WERI-Rb-1 (cell line): ENCODE measurements around the gene RMND1.

ENCODE experiments used
- DNase-seq: peaks from one replicate; pipeline ENCODE4 v3.0.0-alpha.2; 2020
- H3K27ac ChIP-seq: fragments of 250-450 bp; sonication (Bioruptor Pico); 2 replicates; pipeline ENCODE4 v1.5.1; 2020; ENCODE audit warnings: mild to moderate bottlenecking, moderate library complexity
- H3K27me3 ChIP-seq: fragments of 250-450 bp; sonication (Bioruptor Pico); 2 replicates; pipeline ENCODE4 v1.5.1; 2021; ENCODE audit warnings: mild to moderate bottlenecking, low read depth, moderate library complexity; ENCODE audit not compliant: insufficient read depth, severe bottlenecking
- H3K36me3 ChIP-seq: fragments of 250-450 bp; sonication (Bioruptor Pico); 2 replicates; pipeline ENCODE4 v1.5.1; 2020; ENCODE audit warnings: mild to moderate bottlenecking, moderate library complexity
- H3K4me3 ChIP-seq: 2 replicates; pipeline ENCODE4 v1.5.1; 2011; ENCODE audit warnings: low read depth, mild to moderate bottlenecking, control low read depth, low read length
- H3K9me3 ChIP-seq: fragments of 250-450 bp; sonication (Bioruptor Pico); 2 replicates; pipeline ENCODE4 v1.5.1; 2021; ENCODE audit warnings: mild to moderate bottlenecking, moderate library complexity; ENCODE audit not compliant: severe bottlenecking
- CTCF ChIP-seq: IDR thresholded peaks from 2 replicates; pipeline ENCODE4 v1.5.1; 2011; ENCODE audit warnings: low read depth, mild to moderate bottlenecking, control low read depth, inconsistent platforms, low read length

RMND1 gene

GRCh38 chr6:151393410-151393809 is 58.5 kb downstream of the RMND1 start:
- no peak for DNase-seq
- Histone ChIP-seq H3K9me3 (no peaks in the 10 kb centered on the region), H3K27ac (no peak overlapping the region), H3K4me3 (no peak overlapping the region), H3K36me3 (peaks cover 36% of the 10 kb centered on the region), H3K27me3 (no peaks in the 10 kb centered on the region)
- no peak for TF ChIP-seq CTCF

DNA sequence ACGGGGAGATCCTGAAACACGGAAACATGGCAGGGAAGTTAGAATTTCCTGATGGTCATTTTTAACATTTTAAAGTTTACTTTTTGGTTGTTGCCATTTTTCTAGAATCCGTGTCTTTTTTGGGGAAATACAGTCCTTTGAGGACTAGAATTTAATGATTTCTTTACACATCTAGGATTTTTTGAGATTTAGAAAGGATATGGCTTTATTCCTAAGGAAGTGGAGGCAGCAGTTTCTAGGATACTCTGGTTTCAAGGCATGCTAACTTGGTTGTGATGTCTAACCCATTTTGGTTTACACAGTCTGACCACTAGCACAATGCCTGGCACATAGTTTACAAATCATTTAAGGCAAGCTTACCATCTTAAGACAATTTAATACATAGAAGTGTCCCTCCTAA is 59.5 kb downstream of the RMND1 start:
- Histone ChIP-seq H3K9me3 (no peaks in the 10 kb centered on the region), H3K27ac (peak overlapping the region; percentile 99), H3K4me3 (peak overlapping the region; percentile 91), H3K36me3 (peaks cover 28% of the 10 kb centered on the region), H3K27me3 (no peaks in the 10 kb centered on the region)
- no peak for DNase-seq
- TF ChIP-seq CTCF: no peak

DNA sequence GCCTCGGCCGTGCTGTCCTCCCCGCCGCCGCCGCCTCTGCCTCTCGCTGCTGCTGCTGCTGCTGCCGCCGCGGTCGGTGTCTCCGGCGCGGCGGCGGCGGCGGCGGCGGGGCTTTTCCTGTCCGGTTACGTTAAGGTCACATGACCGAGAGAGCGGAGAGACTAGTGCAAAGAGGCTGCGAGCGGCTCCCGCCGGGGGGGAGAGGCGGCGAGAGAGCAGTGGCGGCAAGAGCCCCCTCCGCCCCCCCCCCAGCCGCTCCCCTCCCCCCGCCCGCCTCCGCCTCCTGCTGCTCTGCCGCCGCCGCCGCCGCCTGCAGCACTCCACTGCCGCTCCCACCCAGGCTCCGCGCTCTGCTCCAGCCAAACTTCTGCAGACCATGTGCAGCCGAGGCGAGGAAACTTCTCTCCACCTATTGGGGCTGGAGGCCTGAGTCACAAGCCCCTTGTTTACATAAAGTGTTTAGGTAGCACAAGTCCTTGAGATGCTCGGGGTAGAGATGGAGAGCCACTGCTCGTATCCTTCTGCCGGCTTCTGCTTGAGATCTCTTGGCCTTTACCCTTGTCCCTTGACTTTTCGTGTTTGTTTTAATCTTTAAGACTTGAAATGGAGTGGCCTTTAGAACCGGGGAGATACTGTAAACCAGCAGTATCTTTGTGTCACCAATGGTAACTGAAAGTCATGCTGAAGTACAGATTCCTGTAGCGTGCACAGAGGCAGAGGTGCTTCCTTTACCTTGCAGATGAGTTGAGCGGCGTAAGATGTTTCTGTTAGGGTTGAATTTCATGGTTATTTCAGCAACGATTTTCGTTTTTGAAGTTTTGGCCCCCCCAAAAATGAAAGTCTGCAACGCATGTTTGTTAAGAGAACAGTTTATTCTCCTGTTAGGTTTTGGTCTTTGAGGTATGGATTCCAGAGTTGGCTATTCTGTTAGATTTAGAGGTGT is 60.2 kb downstream of the RMND1 start, which contains the start of gene ZBTB2:
TSS of gene ZBTB2 (minus strand) at position 89 of the 943 bp plus-strand sequence. CDS start 17,922 bp downstream, outside the sequence.
- DNase-seq: peak; percentile 77
- TF ChIP-seq CTCF: no peak
- Histone ChIP-seq H3K36me3 (peaks cover 23% of the 10 kb centered on the region), H3K27me3 (no peaks in the 10 kb centered on the region), H3K4me3 (peak within 1 kb of the TSS; percentile 91), H3K9me3 (no peaks in the 10 kb centered on the region), H3K27ac (peak within 1 kb of the TSS; percentile 99)

GRCh38 chr6:151390851-151391470 is 61.0 kb downstream of the RMND1 start:
- peak; percentile 81 for DNase-seq
- no peaks in the 10 kb centered on the region for H3K27me3 ChIP-seq
- H3K4me3 ChIP-seq: peak overlapping the region; percentile 91
- no peak for TF ChIP-seq CTCF
- no peaks in the 10 kb centered on the region for H3K9me3 ChIP-seq
- peak overlapping the region; percentile 99 for H3K27ac ChIP-seq
- peaks cover 20% of the 10 kb centered on the region for H3K36me3 ChIP-seq

DNA sequence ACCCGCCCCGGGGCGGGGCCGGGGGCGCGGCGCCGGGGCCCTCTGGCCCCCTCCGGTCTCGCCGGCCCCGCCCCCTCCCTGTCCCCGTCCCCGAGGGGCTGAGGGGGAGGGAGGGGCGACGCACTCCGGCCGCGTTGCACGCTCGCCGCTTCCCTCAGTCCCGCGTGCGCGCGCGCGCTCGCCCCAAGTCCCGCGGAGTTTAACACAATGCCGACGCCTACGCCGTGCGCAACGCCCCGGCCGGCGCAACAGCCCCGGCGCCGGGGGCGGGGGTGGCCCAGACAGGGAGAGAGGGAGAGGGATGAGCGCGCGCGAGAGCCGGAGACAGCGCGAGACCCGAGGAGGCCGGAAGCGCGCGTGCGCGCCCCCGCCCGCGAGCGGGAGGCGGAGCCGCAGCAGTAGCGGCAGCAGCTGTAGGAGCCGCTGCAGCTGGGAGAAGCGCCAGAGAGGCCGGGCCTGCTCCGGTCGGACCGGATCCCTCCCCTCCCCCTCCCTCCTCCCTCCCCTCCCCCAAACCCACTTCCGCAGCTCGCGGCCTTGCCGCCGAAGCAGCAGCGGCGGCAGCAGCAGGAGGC is 61.6 kb downstream of the RMND1 start:
- Histone ChIP-seq H3K36me3 (peaks cover 18% of the 10 kb centered on the region), H3K4me3 (peak overlapping the region; percentile 91), H3K9me3 (no peaks in the 10 kb centered on the region), H3K27me3 (no peaks in the 10 kb centered on the region), H3K27ac (peak overlapping the region; percentile 99)
- TF ChIP-seq CTCF: 0 out of 2 replicates have a peak, but pooled peaks have one; percentile 7
- peak; percentile 96 for DNase-seq
